SK-N-MC (cell line): Measurements from ENCODE around the gene PGM2L1.

Experiments
- EZH2 ChIP-seq: fragments of 200-600 bp; sonication (generic); IDR thresholded peaks from one replicate; pipeline ENCODE4 v1.6.1; 2017; ENCODE audit warnings: antibody characterized with exemption
- FOXP2 ChIP-seq: optimal IDR thresholded peaks from 2 replicates; pipeline ENCODE3; 2011; ENCODE audit warnings: mild to moderate bottlenecking, moderate library complexity; ENCODE audit not compliant: insufficient read depth; ENCODE audit errors: extremely low read length, control extremely low read depth
- POLR2AphosphoS5 ChIP-seq: IDR thresholded peaks from 2 replicates; pipeline ENCODE4 v1.6.1; 2012; ENCODE audit warnings: mild to moderate bottlenecking, low read depth, low read length, borderline replicate concordance

DNA sequence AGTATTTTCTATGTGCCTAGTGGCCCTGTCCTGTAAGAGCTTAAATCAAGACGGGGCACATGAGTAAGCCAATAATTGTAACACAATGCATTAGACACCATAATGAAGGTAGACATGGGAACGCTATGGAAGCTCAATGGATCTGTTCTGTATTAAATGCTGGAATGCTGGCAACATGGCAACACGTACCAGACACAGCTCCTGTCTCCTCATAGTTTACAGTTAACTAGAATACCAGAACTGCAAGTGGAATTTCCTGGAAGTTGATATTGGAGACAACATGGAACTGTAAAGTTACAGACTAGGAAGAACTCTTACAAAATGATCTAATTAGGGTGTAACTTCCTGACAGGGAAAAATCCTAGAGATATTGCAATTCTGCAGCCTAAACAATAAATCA, 99.2 kb downstream of the PGM2L1 start:
- TF ChIP-seq POLR2AphosphoS5 = no peak
- no peak for TF ChIP-seq EZH2
- TF ChIP-seq FOXP2 = no peak
